GM20000 (cell line): ENCODE measurements around the gene IFNE.
"Not testable (repeated sequence)": the region's sequence is repeated elsewhere in the genome, so short reads cannot be mapped to it uniquely, and the experiment has no call there.

Experiments used
- DNase-seq: peaks from one replicate; pipeline ENCODE4 v3.0.0; 2012; ENCODE audit warnings: low spot score
- TF ChIP-seq, protein P1 (sequence below): IDR thresholded peaks from 2 replicates; pipeline ENCODE4 v1.5.1; 2012; ENCODE audit warnings: mild to moderate bottlenecking, control low read depth; ENCODE audit errors: extremely low read depth, missing control alignments

IFNE gene

DNA sequence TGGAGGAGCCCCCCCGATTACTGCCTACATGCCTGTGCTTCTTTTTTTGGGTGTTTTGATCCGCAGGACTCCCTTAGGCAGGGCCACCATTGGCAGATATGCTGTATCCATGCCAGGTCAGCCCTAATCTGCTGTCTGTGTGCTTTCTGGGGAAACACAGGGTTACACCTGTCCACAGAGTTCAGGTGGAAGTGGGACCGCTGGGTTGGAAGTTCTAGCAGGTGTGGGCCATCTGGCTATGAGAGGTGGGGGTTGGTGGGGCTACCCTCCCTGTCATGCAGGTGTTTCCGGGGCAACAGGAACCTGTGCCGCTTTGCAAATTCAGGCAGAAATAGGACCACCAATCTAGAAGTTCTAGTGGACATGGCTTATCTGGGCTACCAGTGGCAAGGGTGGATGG is 17.0 kb downstream of the IFNE start:
- DNase-seq: no peak
- TF ChIP-seq, protein P1, sequence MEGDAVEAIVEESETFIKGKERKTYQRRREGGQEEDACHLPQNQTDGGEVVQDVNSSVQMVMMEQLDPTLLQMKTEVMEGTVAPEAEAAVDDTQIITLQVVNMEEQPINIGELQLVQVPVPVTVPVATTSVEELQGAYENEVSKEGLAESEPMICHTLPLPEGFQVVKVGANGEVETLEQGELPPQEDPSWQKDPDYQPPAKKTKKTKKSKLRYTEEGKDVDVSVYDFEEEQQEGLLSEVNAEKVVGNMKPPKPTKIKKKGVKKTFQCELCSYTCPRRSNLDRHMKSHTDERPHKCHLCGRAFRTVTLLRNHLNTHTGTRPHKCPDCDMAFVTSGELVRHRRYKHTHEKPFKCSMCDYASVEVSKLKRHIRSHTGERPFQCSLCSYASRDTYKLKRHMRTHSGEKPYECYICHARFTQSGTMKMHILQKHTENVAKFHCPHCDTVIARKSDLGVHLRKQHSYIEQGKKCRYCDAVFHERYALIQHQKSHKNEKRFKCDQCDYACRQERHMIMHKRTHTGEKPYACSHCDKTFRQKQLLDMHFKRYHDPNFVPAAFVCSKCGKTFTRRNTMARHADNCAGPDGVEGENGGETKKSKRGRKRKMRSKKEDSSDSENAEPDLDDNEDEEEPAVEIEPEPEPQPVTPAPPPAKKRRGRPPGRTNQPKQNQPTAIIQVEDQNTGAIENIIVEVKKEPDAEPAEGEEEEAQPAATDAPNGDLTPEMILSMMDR: no peak

DNA sequence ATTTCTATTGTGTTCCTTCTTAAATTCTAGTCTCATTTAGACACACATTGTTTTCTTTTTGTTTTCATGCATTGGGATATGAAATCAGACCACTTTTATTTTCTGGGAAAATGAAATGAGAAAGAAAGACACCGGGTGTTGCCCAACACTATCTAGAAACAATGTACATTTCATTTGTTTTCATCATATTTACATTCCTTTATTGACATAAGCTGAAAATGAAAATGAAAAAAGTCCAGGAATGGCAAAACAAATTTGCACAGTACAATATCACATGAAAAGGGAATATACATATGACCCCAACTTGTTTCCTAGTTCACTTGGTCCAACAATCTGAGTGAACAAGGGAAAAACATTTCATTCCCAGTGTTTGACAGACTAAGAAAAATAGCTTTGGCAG is 20.7 kb downstream of the IFNE start:
- TF ChIP-seq, protein P1: no peak
- DNase-seq: no peak

DNA sequence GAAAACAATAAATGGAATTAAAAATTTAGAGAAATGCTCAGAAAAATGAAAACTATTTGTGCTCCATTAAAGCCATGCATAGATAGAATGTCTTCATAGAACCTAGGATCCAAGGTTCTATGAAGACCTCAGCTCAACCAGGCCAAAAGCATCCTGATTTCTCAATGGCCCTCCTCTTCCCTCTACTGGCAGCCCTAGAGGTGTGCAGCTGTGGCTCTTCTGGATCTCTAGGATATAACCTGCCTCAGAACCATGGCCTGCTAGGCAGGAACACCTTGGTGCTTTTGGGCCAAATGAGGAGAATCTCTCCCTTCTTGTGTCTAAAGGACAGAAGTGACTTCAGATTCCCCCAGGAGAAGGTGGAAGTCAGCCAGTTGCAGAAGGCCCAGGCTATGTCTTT is 26.8 kb downstream of the IFNE start:
- TF ChIP-seq, protein P1: peak; percentile 65
- DNase-seq: peak; percentile 37

DNA sequence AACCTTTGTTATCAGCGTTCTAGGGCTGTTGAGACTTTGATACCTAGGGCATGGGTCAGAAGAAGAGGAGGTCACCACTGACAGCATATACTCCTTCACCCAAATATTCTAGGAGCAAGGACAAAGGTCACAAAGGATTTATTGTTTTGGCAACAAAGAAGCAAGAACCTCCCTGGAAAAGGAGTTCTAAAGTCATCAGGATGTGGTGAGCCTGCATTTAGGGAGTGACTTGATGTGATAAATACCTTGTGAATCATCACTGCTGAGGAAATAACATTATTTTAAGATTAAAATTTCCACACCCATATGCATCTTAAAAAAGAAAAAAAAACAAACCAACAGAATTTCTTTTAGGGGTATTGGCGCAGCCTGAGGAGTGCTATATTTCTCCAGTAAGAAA is 28.0 kb downstream of the IFNE start:
- TF ChIP-seq, protein P1: no peak
- DNase-seq: no peak

DNA sequence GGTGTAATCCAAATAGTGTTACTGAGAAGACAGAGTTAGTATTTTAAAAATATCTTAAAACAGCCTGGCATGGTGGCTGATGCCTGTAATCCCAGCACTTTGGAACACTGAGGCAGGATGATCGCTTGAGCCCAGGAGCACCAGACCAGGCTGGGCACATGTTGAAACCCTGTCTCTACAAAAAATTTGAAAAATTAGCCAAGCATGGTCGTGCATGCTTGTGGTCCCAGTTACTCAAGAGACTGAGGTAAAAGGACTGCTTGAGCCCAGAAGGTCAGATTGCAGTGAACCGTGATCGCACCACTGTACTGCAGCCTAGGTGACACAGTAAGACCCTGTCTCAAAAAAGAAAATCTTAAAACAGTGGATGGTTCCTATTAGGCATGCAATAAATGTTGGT is 29.4 kb downstream of the IFNE start:
- no peak for DNase-seq
- TF ChIP-seq, protein P1: no peak

DNA sequence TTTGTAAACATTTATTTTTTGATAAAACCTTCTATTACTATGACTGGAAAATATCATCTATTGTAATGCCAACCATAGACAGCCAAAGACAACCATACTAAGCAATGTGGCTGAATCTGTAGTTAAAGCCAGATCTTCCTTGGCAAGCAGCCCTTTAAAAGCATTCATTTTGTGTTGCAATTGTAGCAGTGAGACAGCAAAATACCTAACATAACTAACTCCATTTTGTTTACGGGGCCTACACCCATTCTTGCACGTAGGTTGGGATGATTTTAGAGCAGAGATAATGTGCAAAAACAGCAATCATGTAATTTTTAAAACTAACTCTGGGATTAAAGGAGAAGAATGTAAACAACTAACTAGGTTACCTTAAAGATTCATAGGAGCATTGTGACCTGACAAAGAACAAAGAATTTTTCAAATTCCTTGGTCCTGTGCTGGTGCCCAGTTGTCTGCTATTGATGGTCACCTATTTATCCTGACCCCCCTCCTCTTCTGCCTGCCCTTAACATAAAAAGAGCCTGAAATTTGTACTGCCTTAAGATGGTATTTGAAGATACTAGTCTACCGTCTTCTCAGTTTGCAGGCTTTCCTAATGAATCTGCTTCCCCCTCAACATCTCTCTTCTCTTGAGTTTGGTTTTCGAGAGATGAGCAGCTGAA is 31.2 kb downstream of the IFNE start:
- no peak for DNase-seq

DNA sequence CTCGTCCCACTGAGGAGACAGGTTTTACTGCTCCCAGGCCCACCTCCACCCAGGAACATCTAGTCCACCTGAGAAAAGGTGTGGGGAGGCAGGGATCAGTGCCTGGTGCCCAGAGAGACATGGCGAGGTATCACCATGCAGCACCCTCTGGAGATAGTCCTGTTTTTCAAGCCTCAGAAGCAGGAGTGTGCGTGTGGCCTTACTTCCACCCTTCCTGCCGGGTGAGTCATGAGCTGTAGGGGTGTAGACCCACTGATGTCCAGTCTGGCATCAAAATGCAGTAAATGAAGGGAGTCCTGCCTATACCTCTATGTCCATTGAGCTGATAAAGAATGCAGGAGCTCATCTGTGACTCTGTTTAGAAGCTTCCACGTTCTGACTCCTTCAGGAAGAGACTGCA is 32.8 kb downstream of the IFNE start:
- not testable (repeated sequence) for DNase-seq

More for the DNA sequence above, 31.2 kb downstream of the IFNE start:
- TF ChIP-seq, protein P1: no peak
